IPS-NIHi7 (cell line): ENCODE results near the gene NUFIP1.
"Not testable (repeated sequence)": the region's sequence is repeated elsewhere in the genome, so short reads cannot be mapped to it uniquely, and the experiment has no call there.

Experiments
- DNase-seq: peaks from one replicate; pipeline ENCODE4 v3.0.0; 2012; ENCODE audit warnings: mixed read lengths; ENCODE audit errors: extremely low spot score

Gene NUFIP1

GRCh38 chr13:44920013-44920412 lies 69.3 kb downstream of the NUFIP1 start:
- DNase-seq = no peak

GRCh38 chr13:44919104-44919804 lies 70.0 kb downstream of the NUFIP1 start:
- DNase-seq = no peak

GRCh38 chr13:44918326-44919103 lies 70.8 kb downstream of the NUFIP1 start:
- peak; percentile 83 for DNase-seq

- peak; percentile 85 for DNase-seq
Observed at GRCh38 chr13:44917589-44918325, 71.5 kb downstream of the NUFIP1 start.

- DNase-seq = no peak
Observed at GRCh38 chr13:44912278-44913016, 76.8 kb downstream of the NUFIP1 start.

GRCh38 chr13:44908712-44909111 lies 80.6 kb downstream of the NUFIP1 start:
- DNase-seq = no peak

- DNase-seq = no peak
Observed at GRCh38 chr13:44908266-44908665, 81.0 kb downstream of the NUFIP1 start.

GRCh38 chr13:44906713-44907112 lies 82.6 kb downstream of the NUFIP1 start:
- no peak for DNase-seq

- no peak for DNase-seq
Observed at GRCh38 chr13:44906230-44906629, 83.0 kb downstream of the NUFIP1 start.

GRCh38 chr13:44905556-44905955 lies 83.7 kb downstream of the NUFIP1 start:
- DNase-seq = no peak

GRCh38 chr13:44904967-44905366 lies 84.3 kb downstream of the NUFIP1 start:
- DNase-seq = no peak

GRCh38 chr13:44903574-44903985 lies 85.7 kb downstream of the NUFIP1 start:
- no peak for DNase-seq

- no peak for DNase-seq
Observed at GRCh38 chr13:44902738-44903137, 86.5 kb downstream of the NUFIP1 start.

GRCh38 chr13:44899967-44900366 lies 89.3 kb downstream of the NUFIP1 start:
- no peak for DNase-seq

GRCh38 chr13:44898308-44898707 lies 91.0 kb downstream of the NUFIP1 start:
- not testable (repeated sequence) for DNase-seq

- DNase-seq = no peak
Observed at GRCh38 chr13:44895953-44896335, 93.3 kb downstream of the NUFIP1 start.

- DNase-seq = no peak
Observed at GRCh38 chr13:44895264-44895952, 93.9 kb downstream of the NUFIP1 start.

- no peak for DNase-seq
Observed at GRCh38 chr13:44894001-44894770, 95.1 kb downstream of the NUFIP1 start.
